Activated B cell treated with CpG ODN at 0.5 μM for 24 hours (primary cell): Measurements from ENCODE around the gene MRPL27. TPM values are rescaled to one million over a fixed set of nuclear protein-coding genes. Genes with fewer than 3 reads are reported as not detected.

ENCODE experiments used
- ATAC-seq: fragments of 200-7000 bp; cut with Tn5 transposase; one replicate; pipeline ENCODE4 v1.10.0; 2021; ENCODE audit warnings: low read depth, mild to moderate bottlenecking, moderate library complexity
- CTCF ChIA-PET: fragments of 350-600 bp; sonication (Branson Sonifier 250); formaldehyde crosslinking; loops from one replicate; lab custom pipeline; 2021; ENCODE audit warnings: antibody characterized with exemption; lab: Charles Lee
- POLR2A ChIA-PET: fragments of 350-600 bp; sonication (Branson Sonifier 250); formaldehyde crosslinking; loops from one replicate; lab custom pipeline; 2021; ENCODE audit warnings: antibody characterized with exemption; lab: Charles Lee
- DNase-seq: peaks from one replicate; pipeline ENCODE4 v3.0.0; 2022
- H3K27ac Mint-ChIP-seq: one replicate; pipeline ENCODE4 v1.8.0; 2020; ENCODE audit warnings: mixed read lengths
- H3K27me3 Mint-ChIP-seq: one replicate; pipeline ENCODE4 v1.8.0; 2021; ENCODE audit warnings: mixed read lengths
- H3K36me3 Mint-ChIP-seq: one replicate; pipeline ENCODE4 v1.8.0; 2021; ENCODE audit warnings: low read depth, mixed read lengths
- H3K4me1 Mint-ChIP-seq: one replicate; pipeline ENCODE4 v1.8.0; 2021; ENCODE audit warnings: mixed read lengths
- H3K4me3 Mint-ChIP-seq: one replicate; pipeline ENCODE4 v1.8.0; 2020; ENCODE audit warnings: mild to moderate bottlenecking, mixed read lengths
- H3K9me3 Mint-ChIP-seq: one replicate; pipeline ENCODE4 v1.8.0; 2020; ENCODE audit warnings: mixed read lengths
- CTCF ChIP-seq: fragments of 200-600 bp; IDR thresholded peaks from one replicate; pipeline ENCODE4 v1.8.0; 2022; ENCODE audit warnings: antibody characterized with exemption, mild to moderate bottlenecking
- intact Hi-C: fragments of 100-400 bp; cut with micrococcal nuclease; formaldehyde crosslinking; loops from one replicate; pipeline ENCODE4 v1.15.1; 2024
- total RNA-seq: library from RNA; stranded (reverse); gene quantifications from 2 replicates; pipeline ENCODE4 v1.2.3, GENCODE V29; 2022

Gene MRPL27
- total RNA-seq, 1 donor from 2014 or later = 45.0 TPM

GRCh38 chr17:50382931-50383330, 9.9 kb upstream of the MRPL27 start:
- no peak for ATAC-seq
- peaks cover 83% of the 10 kb centered on the region for H3K36me3 Mint-ChIP-seq

GRCh38 chr17:50381920-50382319, 8.9 kb upstream of the MRPL27 start:
- DNase-seq = no peak
- POLR2A ChIA-PET = no interaction called here
- no peak for TF ChIP-seq CTCF
- no peaks in the 10 kb centered on the region for H3K27me3 Mint-ChIP-seq
- no peak overlapping the region for H3K27ac Mint-ChIP-seq
- H3K9me3 Mint-ChIP-seq = no peaks in the 10 kb centered on the region
- CTCF ChIA-PET = interaction anchor here (1.5 kb wide), 1 partner anchor 15 kb away, joined by 5 read pairs; the partner anchor contains the start of gene LRRC59
- H3K4me1 Mint-ChIP-seq = no peaks in the 10 kb centered on the region
- peaks cover 73% of the 10 kb centered on the region for H3K36me3 Mint-ChIP-seq
- intact Hi-C loops = no loop called here
- no peak for ATAC-seq
- no peak overlapping the region for H3K4me3 Mint-ChIP-seq

More at GRCh38 chr17:50382931-50383330, 9.9 kb upstream of the MRPL27 start:
- TF ChIP-seq CTCF = no peak
- intact Hi-C loops = no loop called here
- POLR2A ChIA-PET = no interaction called here
- Mint-ChIP-seq H3K9me3 (no peaks in the 10 kb centered on the region), H3K27me3 (no peaks in the 10 kb centered on the region), H3K27ac (no peak overlapping the region), H3K4me3 (no peak overlapping the region), H3K4me1 (no peaks in the 10 kb centered on the region)
- CTCF ChIA-PET = no interaction called here
- DNase-seq = no peak

- intact Hi-C loops = no loop called here
- Mint-ChIP-seq H3K27ac (no peak overlapping the region), H3K4me1 (no peaks in the 10 kb centered on the region), H3K4me3 (no peak overlapping the region), H3K9me3 (no peaks in the 10 kb centered on the region), H3K36me3 (peaks cover 67% of the 10 kb centered on the region), H3K27me3 (no peaks in the 10 kb centered on the region)
- no peak for TF ChIP-seq CTCF
- ChIA-PET CTCF (interaction anchor here (1.5 kb wide), 1 partner anchor 16 kb away, joined by 5 read pairs; the partner anchor contains the start of gene LRRC59), POLR2A (interaction anchor here (0.8 kb wide), 1 partner anchor 16 kb away, joined by 3 read pairs; the partner anchor contains the start of gene LRRC59)
- no peak for ATAC-seq
- no peak for DNase-seq
Observed at GRCh38 chr17:50381260-50381815, 8.4 kb upstream of the MRPL27 start.

GRCh38 chr17:50380369-50381259, 7.6 kb upstream of the MRPL27 start:
- H3K27ac Mint-ChIP-seq = no peak overlapping the region
- intact Hi-C loops = no loop called here
- no peaks in the 10 kb centered on the region for H3K9me3 Mint-ChIP-seq
- H3K27me3 Mint-ChIP-seq = no peaks in the 10 kb centered on the region
- ATAC-seq (no peak), DNase-seq (no peak)
- TF ChIP-seq CTCF = no peak
- H3K36me3 Mint-ChIP-seq = peaks cover 60% of the 10 kb centered on the region
- H3K4me3 Mint-ChIP-seq = no peak overlapping the region
- H3K4me1 Mint-ChIP-seq = no peaks in the 10 kb centered on the region
- ChIA-PET CTCF (interaction anchor here (1.0 to 1.5 kb wide), 2 partner anchors 16 to 19 kb away, joined by 3 to 5 read pairs; partner anchors contain the start of gene LRRC59), POLR2A (interaction anchor here (0.8 kb wide), 1 partner anchor 16 kb away, joined by 3 read pairs; the partner anchor contains the start of gene LRRC59)
